ENCODE results near the gene MIS12.

Gene MIS12

DNA sequence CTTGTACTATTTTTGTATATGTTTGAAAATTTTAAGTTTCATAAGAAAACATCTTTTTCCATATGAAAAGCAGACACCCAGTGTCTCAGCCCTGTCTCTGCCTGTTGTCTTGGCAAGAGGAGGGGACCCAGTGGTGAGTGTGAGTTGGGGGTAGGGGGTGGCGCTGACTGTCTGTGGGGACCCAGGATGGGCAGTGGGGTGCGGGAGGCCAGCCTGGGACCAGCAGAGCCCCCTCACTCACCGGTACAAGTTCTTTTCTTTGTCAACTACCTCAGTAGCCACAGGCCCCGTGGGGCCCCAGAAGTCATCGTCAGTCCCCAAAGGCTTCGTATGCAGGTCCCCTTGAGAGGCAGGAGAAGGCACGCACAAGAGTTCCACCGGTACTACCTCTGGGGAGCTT lies 46.2 kb downstream of the MIS12 start:
- peak overlapping the region in 1 of 2 donors; percentile 82 for H3K27ac Mint-ChIP-seq
- H3K36me3 Mint-ChIP-seq (ENCODE audit: insufficient read depth) = peaks cover 86% of the 10 kb centered on the region

DNA sequence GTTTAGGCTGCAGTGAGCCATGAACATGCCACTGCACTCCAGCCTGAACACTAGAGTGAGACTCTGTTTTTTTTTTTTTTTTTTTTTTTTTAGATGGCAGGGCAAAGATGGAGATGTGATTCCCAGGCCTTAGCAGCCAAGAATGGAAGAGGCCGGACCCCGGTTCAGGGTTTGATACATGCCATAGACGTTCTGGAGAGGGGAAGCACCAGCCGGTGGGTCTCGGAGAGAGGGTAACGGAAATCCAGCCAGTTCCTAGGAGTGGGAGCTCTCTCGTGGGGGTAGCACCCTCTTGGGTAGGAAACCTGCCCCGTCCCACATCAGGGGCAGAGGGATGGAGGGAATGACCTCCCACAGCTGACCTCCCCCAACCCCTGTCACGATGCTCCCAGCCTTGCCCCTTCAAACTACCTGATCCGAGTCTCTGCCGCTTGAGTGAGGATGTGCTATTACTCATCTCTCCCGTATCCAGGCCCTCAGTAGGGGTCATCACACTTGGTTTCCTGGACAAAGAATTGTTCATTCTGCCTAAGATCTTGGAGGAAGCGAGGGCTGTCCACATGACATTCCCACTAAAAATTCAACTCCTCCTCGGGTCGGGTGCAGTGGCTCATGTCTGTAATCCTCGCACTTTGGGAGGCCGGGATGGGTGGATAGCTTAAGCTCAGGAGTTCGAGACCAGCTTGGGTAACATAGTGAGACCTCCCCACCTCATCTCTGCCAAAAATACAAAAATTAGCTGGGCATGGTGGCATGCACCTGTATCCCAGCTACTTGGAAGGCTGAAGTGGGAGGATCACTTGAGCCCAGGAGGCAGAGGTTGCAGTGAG lies 47.3 kb downstream of the MIS12 start:
- no peak for DNase-seq
- peaks cover 0 to 2% of the 10 kb centered on the region in 2 donors for H3K4me1 Mint-ChIP-seq (ENCODE audit: low read depth in 2 of 2)
- no peak for ATAC-seq (replicated peaks)
- H3K27me3 Mint-ChIP-seq = no peaks in the 10 kb centered on the region
- no peak overlapping the region for H3K4me3 Mint-ChIP-seq
- H3K36me3 Mint-ChIP-seq (ENCODE audit: insufficient read depth) = peaks cover 90% of the 10 kb centered on the region
- H3K27ac Mint-ChIP-seq = peak overlapping the region in 1 of 2 donors; percentile 62
- H3K9me3 Mint-ChIP-seq = no peaks in the 10 kb centered on the region

More for the DNA sequence above, 46.2 kb downstream of the MIS12 start:
- DNase-seq (no peak), ATAC-seq (replicated peaks) (no peak)
- Mint-ChIP-seq H3K27me3 (no peaks in the 10 kb centered on the region), H3K4me3 (no peak overlapping the region), H3K9me3 (no peaks in the 10 kb centered on the region), H3K4me1 (ENCODE audit: low read depth in 2 of 2) (peaks cover 0 to 2% of the 10 kb centered on the region in 2 donors)

DNA sequence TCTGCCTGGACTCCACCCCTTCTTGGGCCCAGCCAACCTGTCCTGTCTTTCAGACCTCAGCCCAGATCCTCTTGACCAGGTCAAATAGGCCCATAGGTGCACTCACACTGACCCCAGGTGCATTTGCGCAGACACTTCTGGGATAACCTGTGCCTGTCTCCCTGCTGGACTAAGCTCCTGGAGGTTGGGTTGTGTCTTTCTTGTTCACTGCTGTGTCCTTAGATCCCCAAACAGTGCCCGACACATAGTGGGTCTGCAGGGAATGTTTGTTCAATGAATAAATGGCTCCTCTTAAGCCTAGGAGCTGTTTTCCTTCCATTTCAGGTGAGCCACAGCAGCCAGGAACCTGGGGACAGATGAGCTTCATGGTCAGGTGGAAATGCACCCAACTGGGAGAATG lies 49.1 kb downstream of the MIS12 start:
- peaks cover 89% of the 10 kb centered on the region for H3K36me3 Mint-ChIP-seq (ENCODE audit: insufficient read depth)
- H3K4me3 Mint-ChIP-seq = no peak overlapping the region
- H3K27ac Mint-ChIP-seq = no peak overlapping the region

DNA sequence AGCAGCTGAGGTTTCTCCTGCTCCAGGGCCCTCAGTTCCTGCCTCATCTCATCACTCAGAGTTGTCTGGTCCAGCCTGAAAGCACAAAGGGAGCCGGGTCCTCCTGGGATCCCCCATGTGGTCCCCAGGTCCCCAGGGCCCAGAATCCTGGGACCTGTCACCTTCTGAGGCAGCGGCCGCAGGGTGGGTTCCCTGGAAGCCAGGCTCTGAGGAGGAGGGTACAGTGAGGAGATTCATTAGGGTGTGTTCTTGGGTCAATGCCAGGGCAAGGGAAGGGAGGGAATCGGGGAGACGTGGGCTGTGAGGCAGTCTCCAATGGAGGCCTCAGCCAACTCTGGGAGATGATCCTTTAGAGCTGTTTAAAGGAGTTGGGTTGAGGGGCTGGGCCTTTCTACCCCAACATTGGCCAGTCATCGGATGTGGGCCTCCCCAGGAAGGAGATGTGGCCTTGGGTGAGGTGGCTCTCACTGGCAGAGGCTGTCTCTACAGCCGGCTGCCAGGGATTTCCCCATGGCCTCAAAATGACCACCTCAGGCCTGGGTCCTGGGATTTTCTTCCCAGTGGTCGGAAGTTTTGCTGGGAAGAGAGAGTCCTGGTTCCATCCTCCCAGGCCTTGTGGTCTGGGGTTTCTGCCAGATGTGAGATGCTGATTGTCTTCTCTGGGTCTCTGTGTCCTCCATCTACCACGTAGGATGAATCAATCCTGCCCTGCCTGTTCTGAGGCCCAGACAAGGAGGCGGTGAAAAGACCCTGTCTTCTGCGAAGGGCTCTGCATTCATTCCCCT lies 50.7 kb downstream of the MIS12 start:
- DNase-seq = no peak
- H3K27me3 Mint-ChIP-seq = no peaks in the 10 kb centered on the region
- no peaks in the 10 kb centered on the region for H3K9me3 Mint-ChIP-seq
- peaks cover 0 to 4% of the 10 kb centered on the region in 2 donors for H3K4me1 Mint-ChIP-seq (ENCODE audit: low read depth in 2 of 2)
- peak overlapping the region in 1 of 2 donors; percentile 86 for H3K27ac Mint-ChIP-seq
- no peak for ATAC-seq (replicated peaks)
- H3K4me3 Mint-ChIP-seq = no peak overlapping the region
- H3K36me3 Mint-ChIP-seq (ENCODE audit: insufficient read depth) = peaks cover 93% of the 10 kb centered on the region

More for the DNA sequence above, 49.1 kb downstream of the MIS12 start:
- Mint-ChIP-seq H3K27me3 (no peaks in the 10 kb centered on the region), H3K4me1 (ENCODE audit: low read depth in 2 of 2) (peaks cover 0 to 2% of the 10 kb centered on the region in 2 donors), H3K9me3 (no peaks in the 10 kb centered on the region)
- DNase-seq (no peak), ATAC-seq (replicated peaks) (no peak)

DNA sequence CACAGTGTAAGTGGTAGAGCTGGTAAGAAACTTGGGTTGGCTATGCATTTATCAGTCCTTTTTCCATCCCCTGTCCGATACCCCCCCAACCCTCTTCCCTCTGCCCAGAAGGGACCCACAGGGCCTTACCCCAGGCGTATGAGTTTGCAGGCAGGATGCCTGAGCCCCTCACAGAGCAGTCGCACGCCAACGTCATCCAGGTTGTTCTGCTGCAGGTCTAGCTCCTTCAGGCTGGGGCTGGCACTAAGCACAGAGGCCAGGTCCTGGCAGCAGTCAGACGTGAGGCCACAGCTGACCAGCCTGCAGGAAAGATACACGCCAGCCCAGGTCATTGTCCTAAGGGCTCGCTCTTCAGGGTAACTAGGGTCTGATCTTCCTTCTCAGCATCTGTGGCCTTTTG lies 52.9 kb downstream of the MIS12 start:
- Mint-ChIP-seq H3K4me1 (ENCODE audit: low read depth in 2 of 2) (peaks cover 3 to 5% of the 10 kb centered on the region in 2 donors), H3K27me3 (no peaks in the 10 kb centered on the region), H3K27ac (peak overlapping the region in 1 of 2 donors; percentile 80), H3K36me3 (ENCODE audit: insufficient read depth) (peaks cover 81% of the 10 kb centered on the region), H3K4me3 (no peak overlapping the region), H3K9me3 (no peaks in the 10 kb centered on the region)
- DNase-seq (no peak), ATAC-seq (replicated peaks) (no peak)

DNA sequence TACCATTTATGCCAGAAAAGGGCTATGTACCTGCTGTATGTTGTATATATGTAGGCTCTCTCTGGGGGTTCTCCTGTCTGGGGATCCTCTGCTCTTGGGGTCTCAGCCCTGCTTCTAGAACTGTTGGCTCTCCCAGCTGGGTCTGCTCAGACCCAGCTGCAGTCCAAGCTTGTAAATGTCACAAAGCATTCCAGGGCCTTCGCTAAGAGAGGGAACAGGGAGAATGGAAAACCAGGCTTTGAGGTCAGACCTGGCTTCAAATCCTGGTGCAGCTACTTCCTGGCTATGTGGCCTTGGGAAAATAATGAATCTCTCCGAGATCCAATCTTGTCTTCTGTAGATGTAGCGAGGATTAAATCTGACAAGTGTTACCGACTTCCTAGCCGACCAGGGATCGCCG lies 54.0 kb downstream of the MIS12 start:
- Mint-ChIP-seq H3K36me3 (ENCODE audit: insufficient read depth) (peaks cover 77% of the 10 kb centered on the region), H3K4me1 (ENCODE audit: low read depth in 2 of 2) (peaks cover 3 to 5% of the 10 kb centered on the region in 2 donors), H3K27me3 (no peaks in the 10 kb centered on the region), H3K4me3 (no peak overlapping the region), H3K9me3 (no peaks in the 10 kb centered on the region), H3K27ac (peak overlapping the region in 1 of 2 donors; percentile 44)
- DNase-seq (no peak), ATAC-seq (replicated peaks) (no peak)

Data from effector memory CD8-positive, alpha-beta T cell (primary cell).